EH (cell line): ENCODE measurements around the gene FBL.
A peak's percentile ranks its signal among the peaks of the same experiment; 100 is the strongest.
"Not testable (repeated sequence)": the region's sequence is repeated elsewhere in the genome, so short reads cannot be mapped to it uniquely, and the experiment has no call there.

Experiments
- DNase-seq: peaks from one replicate; pipeline ENCODE4 v3.0.0-alpha.2; 2015; ENCODE audit warnings: low read depth

Gene FBL

GRCh38 chr19:39876486-39876885 lies 30.3 kb upstream of the FBL start:
- not testable (repeated sequence) for DNase-seq

DNA sequence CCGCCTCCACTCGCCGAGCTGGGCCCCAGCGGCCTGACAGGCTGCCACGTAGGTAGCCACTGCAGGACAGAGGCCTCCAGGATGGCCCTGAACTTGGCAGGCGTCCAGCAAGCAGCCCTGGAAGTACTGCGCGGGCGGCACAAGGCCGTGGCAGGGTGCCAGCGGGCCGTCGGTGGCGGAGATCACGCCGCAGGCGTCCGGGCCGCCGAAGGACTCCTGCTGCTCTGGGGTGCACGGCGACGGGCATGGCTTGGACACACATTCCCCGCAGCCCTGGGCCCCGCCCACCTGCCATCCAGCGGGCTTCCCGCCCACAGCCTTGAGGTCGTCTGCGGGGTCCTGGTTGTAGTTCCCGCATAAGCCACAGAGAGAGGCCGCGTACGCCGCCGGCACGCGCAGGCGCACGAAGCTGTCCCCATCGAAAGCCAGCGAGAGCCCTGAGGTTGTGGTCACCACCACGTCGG lies 29.3 kb upstream of the FBL start:
- not testable (repeated sequence) for DNase-seq

GRCh38 chr19:39874404-39874803 lies 28.2 kb upstream of the FBL start:
- no peak for DNase-seq

- DNase-seq = no peak
These were observed 27.2 kb upstream of the FBL start for GRCh38 chr19:39873385-39873784.

- DNase-seq = no peak
These were observed 26.0 kb upstream of the FBL start for GRCh38 chr19:39871886-39872866.

DNA sequence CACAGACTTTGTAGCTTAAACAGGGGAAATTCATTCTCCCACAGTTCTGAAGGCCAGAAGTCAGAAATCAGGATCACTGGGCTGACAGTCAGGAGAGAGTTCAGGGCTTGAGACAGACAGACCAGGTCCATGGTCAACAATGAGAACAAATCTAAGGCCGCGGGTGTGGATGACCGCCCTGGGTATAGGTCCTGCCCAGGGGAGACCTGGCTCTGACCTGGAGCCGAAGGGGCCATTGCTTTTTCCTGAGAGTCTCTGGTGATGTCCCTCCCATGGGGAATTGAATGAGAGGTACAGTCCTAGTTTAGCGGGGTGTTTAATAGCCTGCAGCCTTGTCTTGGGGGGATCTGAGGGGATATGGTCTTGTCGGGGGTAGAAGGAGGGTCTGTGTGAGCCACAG lies 25.2 kb upstream of the FBL start:
- no peak for DNase-seq

- DNase-seq = no peak
These were observed 24.2 kb upstream of the FBL start for GRCh38 chr19:39870171-39870971.

DNA sequence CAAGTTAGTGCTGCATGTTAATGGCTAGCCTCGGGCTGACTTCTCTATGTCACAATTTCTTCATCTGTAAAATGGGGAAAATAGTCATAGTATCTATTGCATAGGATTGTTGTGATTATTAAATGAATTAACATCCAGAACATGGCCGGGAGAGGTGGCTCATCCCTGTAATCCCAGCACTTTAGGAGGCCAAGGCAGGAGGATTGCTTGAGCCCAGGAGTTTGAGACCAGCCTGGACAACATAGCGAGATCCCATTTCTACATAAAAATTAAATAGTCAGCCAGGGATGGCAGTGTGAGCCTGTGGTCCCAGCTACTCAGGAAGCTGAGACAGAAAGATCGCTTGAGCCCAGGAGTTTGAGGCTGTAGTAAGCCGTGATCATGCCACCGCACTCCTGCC lies 21.8 kb upstream of the FBL start:
- no peak for DNase-seq

DNA sequence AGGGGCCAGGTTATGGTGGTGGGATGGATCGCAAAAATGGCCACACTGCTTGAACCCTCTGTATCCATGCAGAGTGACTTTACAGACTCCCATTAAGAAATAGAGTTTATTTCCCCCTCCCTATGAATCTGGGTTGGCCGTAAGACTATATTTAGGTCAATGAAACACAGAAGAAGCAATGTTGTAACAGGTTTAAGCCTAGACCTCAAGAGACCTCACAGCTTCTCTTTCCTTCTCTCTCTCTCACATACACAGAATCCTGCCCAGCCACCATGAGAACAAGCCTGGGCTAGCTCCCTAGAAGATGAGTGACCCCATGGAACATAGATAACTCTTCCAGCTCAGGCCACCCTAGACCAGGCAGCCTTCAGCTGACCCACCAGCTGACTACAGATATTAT lies 21.0 kb upstream of the FBL start:
- no peak for DNase-seq

GRCh38 chr19:39865953-39866352 lies 19.8 kb upstream of the FBL start:
- DNase-seq = no peak

DNA sequence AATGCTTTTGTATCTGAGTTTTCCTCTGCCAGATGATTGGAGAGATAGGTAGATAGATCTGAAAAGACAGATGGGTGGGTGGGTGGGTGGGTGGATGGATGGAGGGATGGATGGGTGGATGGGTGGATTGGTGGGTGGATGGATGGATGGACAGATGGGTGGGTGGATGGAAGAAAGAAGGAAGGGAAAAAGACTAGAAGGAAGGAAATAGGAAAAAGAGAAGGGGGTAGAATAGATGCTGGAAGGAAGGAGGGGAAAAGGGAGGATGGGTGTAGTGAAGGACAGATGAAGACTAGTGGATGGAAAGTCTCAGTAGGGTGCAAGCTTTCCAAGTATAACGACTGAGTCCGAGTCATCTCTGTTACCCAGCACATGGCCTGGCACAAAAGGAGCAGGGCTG lies 19.0 kb upstream of the FBL start:
- DNase-seq = no peak

DNA sequence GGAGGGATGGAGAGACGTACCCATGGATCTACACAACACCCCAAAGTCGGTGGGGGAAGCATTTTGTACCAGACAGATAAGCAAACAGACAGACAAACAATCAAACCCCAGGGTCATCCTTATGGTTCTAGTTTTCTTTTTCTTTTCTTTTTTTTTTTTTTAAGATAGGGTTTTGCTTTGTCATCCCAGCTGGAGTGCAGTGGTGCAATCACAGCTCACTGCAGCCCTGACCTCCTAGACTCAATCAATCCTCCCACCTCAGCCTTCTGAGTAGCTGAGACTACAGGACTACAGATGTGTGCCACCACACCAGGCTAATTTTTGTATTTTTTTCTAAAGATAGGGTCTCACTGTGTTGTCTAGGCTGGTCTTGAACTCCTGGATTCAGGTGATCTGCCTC lies 17.9 kb upstream of the FBL start:
- DNase-seq = no peak

DNA sequence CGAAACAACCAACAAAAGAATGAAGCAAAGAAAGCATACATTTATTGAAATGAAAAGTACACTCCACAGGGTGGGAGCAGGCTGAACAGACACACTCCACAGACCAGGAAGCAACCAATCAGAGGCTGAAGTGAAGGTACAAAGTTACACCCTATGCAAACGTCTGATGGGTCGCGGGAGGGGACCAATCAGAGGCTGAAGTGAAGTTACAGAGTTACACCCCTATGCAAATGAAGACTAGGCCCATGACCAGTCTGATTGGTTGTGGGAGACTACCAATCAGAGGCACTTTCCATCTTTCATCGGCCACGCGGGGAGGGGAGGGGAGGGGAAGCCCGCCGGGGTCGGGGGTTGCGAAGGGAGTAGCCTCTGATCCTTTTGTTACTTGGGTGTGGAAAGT lies 12.4 kb upstream of the FBL start:
- peak; percentile 81 for DNase-seq

DNA sequence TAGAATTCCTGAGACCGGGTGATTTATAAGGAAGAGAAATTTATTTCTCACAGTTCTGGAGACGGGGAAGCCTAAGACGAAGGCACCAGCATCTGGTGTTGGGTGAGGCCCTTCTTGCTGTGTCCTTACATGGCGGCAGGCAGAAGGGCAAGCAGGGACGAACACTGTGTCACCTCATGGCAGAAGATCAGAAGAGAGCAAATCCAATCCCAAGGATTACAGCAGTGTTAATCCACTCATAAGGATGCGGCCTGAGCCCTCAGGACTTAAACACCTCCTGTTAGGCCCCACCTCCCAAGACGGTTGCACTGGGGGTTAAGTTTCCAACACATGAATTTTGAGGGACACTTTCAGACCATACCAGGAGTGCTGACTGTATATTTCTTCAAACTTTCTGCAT lies 6.7 kb upstream of the FBL start:
- no peak for DNase-seq

DNA sequence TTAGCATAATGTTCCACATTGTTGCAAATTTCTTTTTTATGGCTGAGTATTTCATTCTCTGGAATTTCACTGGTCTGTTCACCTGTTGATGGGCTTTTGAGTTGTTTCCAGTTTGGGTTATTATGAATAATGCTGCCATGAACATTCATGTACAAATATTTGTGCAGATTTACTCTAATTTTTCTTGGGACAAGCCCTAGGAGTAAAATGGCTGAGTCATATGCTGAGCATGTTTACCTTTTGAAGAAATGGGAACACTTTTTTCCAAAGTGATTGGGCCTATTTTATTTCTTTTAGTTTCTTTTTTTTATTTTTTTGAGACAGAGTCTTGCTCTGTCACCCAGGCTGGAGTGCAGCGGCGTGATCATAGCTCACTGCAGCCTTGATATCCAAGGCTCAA lies 4.7 kb upstream of the FBL start:
- no peak for DNase-seq

DNA sequence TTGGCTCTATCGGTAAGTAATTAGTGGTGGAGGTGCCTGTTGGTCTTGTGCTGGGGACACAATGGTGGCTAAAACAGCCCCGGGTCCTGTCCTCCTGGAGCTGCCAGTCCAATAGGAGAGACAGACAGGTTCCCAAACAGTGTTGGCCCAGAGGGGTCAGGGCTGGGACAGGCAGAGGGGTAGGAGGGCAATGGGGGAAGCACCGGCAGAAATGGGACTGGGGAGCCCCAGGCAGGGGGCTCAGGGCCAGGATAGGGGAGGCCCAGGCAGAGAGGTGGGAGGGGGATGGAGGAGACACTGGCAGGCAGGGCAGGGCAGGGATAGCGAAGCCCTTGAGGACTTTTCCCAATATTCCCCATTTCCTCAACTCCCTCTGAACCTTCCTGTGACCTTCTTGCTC lies 2.2 kb upstream of the FBL start:
- no peak for DNase-seq

DNA sequence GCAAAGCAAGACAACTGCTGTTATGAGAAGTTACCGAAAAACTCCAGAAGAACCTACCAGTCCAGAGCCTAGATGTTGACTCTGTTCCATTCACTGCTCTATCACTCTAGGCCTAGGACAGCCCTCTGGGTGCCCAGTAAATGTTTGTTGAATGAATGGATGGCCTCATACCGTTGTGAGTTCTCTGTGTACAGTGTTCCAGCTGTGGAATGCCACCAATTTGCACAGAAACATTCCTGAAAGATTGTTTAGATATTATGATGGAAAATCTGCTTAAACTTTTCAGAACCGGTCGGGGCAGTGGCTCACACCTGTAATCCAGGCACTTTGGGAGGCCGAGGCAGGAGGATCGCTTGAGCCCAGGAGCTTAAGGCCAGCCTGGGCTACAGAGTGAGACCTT lies 1.3 kb upstream of the FBL start:
- peak; percentile 27 for DNase-seq

DNA sequence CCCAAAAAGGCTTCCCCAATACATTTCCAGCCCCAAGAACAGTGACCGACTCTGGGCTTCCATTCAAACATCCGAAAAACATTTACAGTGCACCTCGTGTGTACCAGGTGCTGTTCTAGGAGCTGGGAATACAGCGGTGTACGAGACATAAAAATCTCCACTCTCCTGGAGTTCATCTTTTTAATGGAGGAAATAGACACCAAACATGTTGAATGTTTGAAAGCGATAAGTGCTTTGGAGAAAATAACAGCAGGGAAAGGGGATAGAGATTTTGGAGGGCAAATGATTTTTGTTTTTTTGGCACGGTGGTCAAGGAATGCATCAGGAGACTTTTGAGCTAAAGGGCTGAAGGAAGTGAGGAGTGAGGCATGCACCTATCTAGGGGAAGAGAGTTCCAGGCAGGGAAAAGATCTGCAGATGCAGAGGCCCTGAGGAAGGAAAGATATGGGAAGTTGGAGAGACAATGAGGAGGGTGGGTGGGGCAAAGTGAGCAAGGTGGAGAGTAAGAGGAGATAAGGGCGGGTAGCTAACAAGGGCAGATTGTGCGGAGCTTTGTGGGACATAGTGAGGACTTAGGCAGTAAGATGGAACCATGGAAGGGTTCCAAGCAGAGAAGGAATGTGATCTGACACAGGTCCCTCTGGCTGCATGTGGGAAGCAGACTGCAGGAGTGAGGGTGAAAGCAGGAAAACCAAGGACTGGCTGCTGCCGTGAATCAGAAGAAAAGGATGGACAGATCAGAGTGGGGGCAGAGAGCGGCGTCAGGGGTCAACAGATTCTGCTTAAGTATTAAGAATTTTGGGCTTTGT lies 703 bp upstream of the FBL start:
- DNase-seq = peak; percentile 38

DNA sequence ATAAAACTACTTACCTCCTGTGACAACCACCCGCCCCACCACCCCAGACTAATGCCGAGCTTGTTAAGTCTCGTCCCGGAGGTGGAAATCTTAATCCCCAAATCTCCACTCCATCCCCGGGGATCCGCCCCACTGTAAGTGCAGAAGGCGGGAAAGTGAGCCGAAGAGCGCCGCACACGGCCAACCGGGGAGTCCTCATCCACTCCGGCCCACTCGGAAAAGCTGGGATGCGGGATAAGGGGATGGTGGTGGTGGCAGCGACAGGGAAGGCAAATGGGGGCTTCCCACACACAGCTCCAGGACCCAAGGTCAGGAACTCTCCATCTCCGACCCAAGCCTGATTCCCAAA lies 621 bp downstream of the FBL start:
- peak; percentile 38 for DNase-seq

DNA sequence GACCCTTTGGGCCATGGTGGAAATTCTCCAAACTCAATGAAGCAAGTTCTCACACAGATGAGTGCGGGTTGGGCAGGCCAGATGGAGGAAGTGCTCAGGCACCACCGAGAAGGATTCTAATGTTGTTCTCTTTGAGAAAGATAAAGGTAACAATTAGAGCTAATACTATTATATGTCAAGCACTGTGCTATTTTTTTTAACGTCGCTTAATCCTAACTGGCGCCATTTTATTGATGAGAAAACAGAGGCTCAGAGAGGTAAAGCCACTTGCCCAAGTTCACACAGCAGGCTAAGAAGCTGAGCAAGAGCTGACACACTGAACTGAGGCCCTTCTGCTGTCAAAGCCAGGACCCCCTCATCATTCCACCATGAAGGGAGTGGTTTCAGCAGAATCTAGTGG lies 1.0 kb downstream of the FBL start:
- DNase-seq = no peak

DNA sequence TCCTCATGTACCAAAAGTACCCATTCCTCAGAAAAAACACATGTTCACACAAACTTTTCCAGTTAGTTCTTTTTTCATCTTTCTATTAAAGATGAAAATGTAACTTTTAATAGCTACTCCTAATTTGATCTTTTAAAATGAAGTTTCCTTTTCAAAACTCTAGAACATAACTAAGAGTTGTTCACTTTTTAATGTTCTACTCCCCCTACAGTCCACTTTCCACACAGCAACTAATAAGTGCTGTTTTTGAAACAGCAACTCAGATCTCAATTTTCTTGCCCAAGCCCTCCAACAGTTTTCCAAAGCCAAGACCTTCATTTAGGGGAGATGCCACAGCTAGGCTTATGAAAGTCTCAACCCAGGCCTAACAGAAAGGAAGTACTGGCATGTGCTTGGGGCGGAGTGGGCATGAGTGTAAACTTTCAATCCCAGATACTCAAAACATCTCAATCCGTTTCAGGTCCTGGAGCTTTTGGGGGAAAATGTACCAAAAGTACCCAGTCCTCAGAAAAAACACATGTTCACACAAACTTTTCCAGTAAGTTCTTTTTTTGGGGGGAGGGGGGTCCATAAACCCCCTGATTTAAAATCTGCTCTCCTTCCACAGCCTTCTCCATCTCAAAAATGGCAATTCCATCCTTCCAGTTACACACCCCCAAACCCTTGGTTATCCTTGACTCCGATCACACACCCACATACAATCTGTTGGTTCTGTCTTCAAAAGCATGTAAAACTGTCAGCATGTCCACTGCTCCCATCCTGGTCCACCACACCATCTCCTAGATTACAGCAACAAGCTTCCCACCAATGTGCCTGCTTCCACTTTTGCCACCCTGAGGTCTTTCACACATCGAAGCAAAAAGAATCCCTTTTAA lies 2.0 kb downstream of the FBL start:
- peak; percentile 54 for DNase-seq
